SK-N-SH (cell line): ENCODE data around the gene SYNM. TPM values are rescaled to one million over a fixed set of nuclear protein-coding genes. Genes with fewer than 3 reads are reported as not detected.

Experiments used
- CTCF ChIA-PET: fragments of 300-600, 350-600 bp; formaldehyde crosslinking; extraction: SDS; loops from one replicate; lab custom pipeline; 2021; lab: Yijun Ruan, JAX
- POLR2A ChIA-PET: fragments of 350-600 bp; sonication (Branson Sonifier 250); formaldehyde crosslinking; extraction: SDS; loops from one replicate; lab custom pipeline; 2020; ENCODE audit warnings: antibody characterized with exemption, inconsistent platforms; lab: Yijun Ruan, JAX
- DNase-seq: peaks from one replicate; pipeline ENCODE4 v3.0.0; 2012
- H2AFZ ChIP-seq: fragments of 200-600 bp; sonication (generic); 2 replicates; pipeline ENCODE4 v1.8.1; 2016; ENCODE audit warnings: antibody characterized with exemption, mild to moderate bottlenecking, low read depth
- H3F3A ChIP-seq: fragments of 200-600 bp; sonication (generic); replicated peaks from 2 replicates; pipeline ENCODE3; 2016; ENCODE audit warnings: antibody characterized with exemption, mild to moderate bottlenecking; ENCODE audit not compliant: insufficient read depth
- H3K27ac ChIP-seq, 2 experiments: fragments of 200-500 bp in 1 of 2; fragments of 200-600 bp in 1 of 2; sonication (Bioruptor generic) in 1 of 2; sonication (generic), shearing (Covaris generic) in 1 of 2; 2 replicates each; pipeline versions ENCODE4 v1.5.1 to v1.6.1; 2014 to 2016; ENCODE audit warnings: low read depth in 2 of 2, inconsistent platforms in 1 of 2, low read length in 1 of 2, mild to moderate bottlenecking in 1 of 2, mixed read lengths in 1 of 2
- H3K27me3 ChIP-seq: fragments of 200-600 bp; sonication (generic), shearing (Covaris generic); 2 replicates; pipeline ENCODE4 v1.6.1; 2016; ENCODE audit warnings: mixed run types; ENCODE audit not compliant: insufficient read depth
- H3K36me3 ChIP-seq, 2 experiments: fragments of 200-500 bp in 1 of 2; fragments of 200-600 bp in 1 of 2; sonication (Bioruptor generic) in 1 of 2; sonication (generic) in 1 of 2; replicated peaks in 1 of 2; 2 replicates each; pipeline versions ENCODE3 to v1.5.1; 2014 to 2016; ENCODE audit warnings: low read length in 1 of 2, mild to moderate bottlenecking in 1 of 2; ENCODE audit not compliant: insufficient read depth in 2 of 2, control insufficient read depth in 1 of 2
- H3K4me1 ChIP-seq, 2 experiments: fragments of 200-500 bp in 1 of 2; fragments of 200-600 bp in 1 of 2; sonication (Bioruptor generic) in 1 of 2; sonication (generic), shearing (Covaris generic) in 1 of 2; 2 replicates each; pipeline versions ENCODE4 v1.5.1 to v1.6.1; 2014 to 2016; ENCODE audit warnings: low read depth in 1 of 2, low read length in 1 of 2, mixed run types in 1 of 2; ENCODE audit not compliant: insufficient read depth in 2 of 2, control insufficient read depth in 1 of 2
- H3K4me2 ChIP-seq: fragments of 200-600 bp; sonication (generic), shearing (Covaris generic); 2 replicates; pipeline ENCODE4 v1.6.1; 2017; ENCODE audit warnings: mixed run types
- H3K4me3 ChIP-seq, 2 experiments: fragments of 200-500 bp in 1 of 2; fragments of 200-600 bp in 1 of 2; sonication (Bioruptor generic) in 1 of 2; sonication (generic), shearing (Covaris generic) in 1 of 2; 2 replicates each; pipeline versions ENCODE4 v1.5.1 to v1.8.1; 2014 to 2016; ENCODE audit warnings: low read depth in 2 of 2, inconsistent platforms in 1 of 2, low read length in 1 of 2, mild to moderate bottlenecking in 1 of 2, mixed read lengths in 1 of 2, moderate library complexity in 1 of 2
- H3K79me2 ChIP-seq: fragments of 200-600 bp; sonication (generic); 2 replicates; pipeline ENCODE4 v1.8.1; 2017; ENCODE audit warnings: mild to moderate bottlenecking; ENCODE audit not compliant: insufficient read depth
- H3K9ac ChIP-seq: fragments of 200-600 bp; sonication (generic); 2 replicates; pipeline ENCODE4 v1.6.1; 2017; ENCODE audit warnings: mixed run types
- H3K9me2 ChIP-seq: fragments of 200-600 bp; sonication (generic); 2 replicates; pipeline ENCODE4 v1.6.1; 2017; ENCODE audit warnings: mixed run types
- H3K9me3 ChIP-seq: fragments of 200-600 bp; sonication (generic); 2 replicates; pipeline ENCODE4 v1.6.1; 2017; ENCODE audit warnings: mixed run types, mild to moderate bottlenecking, moderate library complexity
- H4K20me1 ChIP-seq: fragments of 200-600 bp; sonication (generic); 2 replicates; pipeline ENCODE4 v1.6.1; 2017; ENCODE audit warnings: mild to moderate bottlenecking, mixed run types; ENCODE audit not compliant: insufficient read depth
- EZH2phosphoT487 ChIP-seq: fragments of 200-600 bp; sonication (generic); IDR thresholded peaks from 2 replicates; pipeline ENCODE4 v1.6.1; 2017; ENCODE audit warnings: low read depth, mixed run types, mild to moderate bottlenecking, antibody characterized with exemption, moderate library complexity, borderline replicate concordance
- FOSL2 ChIP-seq: IDR thresholded peaks from 2 replicates; pipeline ENCODE4 v1.4.0; 2012; ENCODE audit warnings: low read depth, mild to moderate bottlenecking, moderate library complexity, borderline replicate concordance
- JUND ChIP-seq: IDR thresholded peaks from 2 replicates; pipeline ENCODE4 v1.4.0; 2012
- MXI1 ChIP-seq: IDR thresholded peaks from 2 replicates; pipeline ENCODE4 v1.6.1; 2012; ENCODE audit warnings: mild to moderate bottlenecking, low read depth, low read length, improper control_type of control experiment
- NRF1 ChIP-seq: IDR thresholded peaks from 2 replicates; pipeline ENCODE4 v1.6.1; 2012; ENCODE audit warnings: low read depth, mild to moderate bottlenecking, low read length
- POLR2AphosphoS5 ChIP-seq: IDR thresholded peaks from 2 replicates; pipeline ENCODE4 v1.6.1; 2012; ENCODE audit warnings: low read depth, low read length
- RAD21 ChIP-seq: IDR thresholded peaks from 2 replicates; pipeline ENCODE4 v1.6.1; 2012; ENCODE audit warnings: mild to moderate bottlenecking, low read length
- RFX5 ChIP-seq: IDR thresholded peaks from 2 replicates; pipeline ENCODE4 v1.6.1; 2012; ENCODE audit warnings: mild to moderate bottlenecking, improper control_type of control experiment, low read length
- SMC3 ChIP-seq: IDR thresholded peaks from 2 replicates; pipeline ENCODE4 v1.6.1; 2012; ENCODE audit warnings: low read depth, low read length, improper control_type of control experiment
- TAF1 ChIP-seq: IDR thresholded peaks from 2 replicates; pipeline ENCODE4 v1.6.1; 2012; ENCODE audit warnings: low read depth, mild to moderate bottlenecking, low read length, moderate library complexity, borderline replicate concordance
- TCF12 ChIP-seq: IDR thresholded peaks from 2 replicates; pipeline ENCODE4 v1.4.0; 2012
- TEAD4 ChIP-seq: IDR thresholded peaks from 2 replicates; pipeline ENCODE4 v1.4.0; 2012; ENCODE audit warnings: mild to moderate bottlenecking, borderline replicate concordance; ENCODE audit not compliant: insufficient read depth
- WGBS: methylation state at CpG from one replicate; pipeline ENCODE4 v1.1.6; 2017; ENCODE audit warnings: low lambda C conversion rate; 5-methylcytosine and 5-hydroxymethylcytosine counted together
- polyA plus RNA-seq, 3 experiments: library from polyadenylated mRNA; depleted of rRNA; stranded (reverse); fragments of >200 nt; gene quantifications; 2 replicates each; pipeline ENCODE4 v1.2.3, GENCODE V29; 2012
- TF ChIP-seq, protein P1 (sequence below): IDR thresholded peaks from 2 replicates; pipeline ENCODE4; 2012
- TF ChIP-seq, protein P2 (sequence below): IDR thresholded peaks from 2 replicates; pipeline ENCODE4 v1.4.0; 2012; ENCODE audit warnings: low read depth, borderline replicate concordance
- TF ChIP-seq, protein P3 (sequence below): IDR thresholded peaks from 2 replicates; pipeline ENCODE4 v1.6.1; 2012; ENCODE audit warnings: mild to moderate bottlenecking, low read depth, low read length, moderate library complexity
- TF ChIP-seq, protein P4 (sequence below): fragments of 150-350 bp; IDR thresholded peaks from 2 replicates; pipeline ENCODE4 v1.6.1; 2017; ENCODE audit warnings: antibody characterized with exemption, low read length, low read depth, borderline replicate concordance
- TF ChIP-seq, protein P5 (sequence below): fragments of 150-350 bp; IDR thresholded peaks from 2 replicates; pipeline ENCODE4 v1.6.1; 2016; ENCODE audit warnings: mild to moderate bottlenecking, low read depth, low read length

The SYNM gene
- polyA plus RNA-seq, 1 of the 3 experiments (the other 2 are of a cell fraction) = 5.0 TPM

DNA sequence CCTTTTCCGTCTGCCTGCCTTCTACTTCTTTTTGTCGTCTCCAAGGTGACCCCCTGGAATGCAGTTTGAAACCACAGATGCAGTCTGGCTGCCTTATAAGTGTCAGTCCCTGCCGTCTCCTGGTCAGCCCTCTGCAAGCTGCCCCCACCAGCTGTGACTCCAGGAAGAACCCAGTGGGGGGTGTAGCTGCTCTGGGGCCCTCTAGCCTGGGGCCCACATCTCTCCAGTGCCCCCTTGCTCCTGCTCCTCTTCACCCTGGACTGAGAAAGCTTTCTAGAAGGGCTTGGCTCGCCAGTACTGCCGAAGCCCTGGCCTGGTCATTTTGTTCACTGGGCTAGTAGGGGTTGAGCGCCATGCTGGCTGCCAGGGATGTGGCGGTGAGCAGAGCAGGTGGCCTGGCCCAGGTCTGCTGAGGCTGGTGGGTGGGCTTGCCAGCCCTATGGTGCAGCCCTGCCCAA is 21.3 kb downstream of the SYNM start:
- no peak overlapping the region for H2AFZ ChIP-seq
- H3K27ac ChIP-seq = no peak overlapping the region; a peak in 1 of 4 replicates
- H3K9me3 ChIP-seq = no peaks in the 10 kb centered on the region
- H3F3A ChIP-seq = peaks cover 27% of the 10 kb centered on the region
- H4K20me1 ChIP-seq = no peaks in the 10 kb centered on the region
- no peaks in the 10 kb centered on the region for H3K79me2 ChIP-seq
- H3K9me2 ChIP-seq = no peaks in the 10 kb centered on the region
- no peak overlapping the region for H3K9ac ChIP-seq
- H3K36me3 ChIP-seq = peaks cover 6 to 27% of the 10 kb centered on the region in 2 experiments
- H3K4me3 ChIP-seq = no peak overlapping the region
- H3K4me1 ChIP-seq = peaks cover 14 to 49% of the 10 kb centered on the region in 2 experiments
- 89% methylated on average over 3 of the region's 7 CpGs for WGBS
- H3K27me3 ChIP-seq = no peaks in the 10 kb centered on the region
- H3K4me2 ChIP-seq = no peak overlapping the region
- TF ChIP-seq TEAD4 = no peak
- no peak for TF ChIP-seq FOSL2
- TF ChIP-seq, protein P1, sequence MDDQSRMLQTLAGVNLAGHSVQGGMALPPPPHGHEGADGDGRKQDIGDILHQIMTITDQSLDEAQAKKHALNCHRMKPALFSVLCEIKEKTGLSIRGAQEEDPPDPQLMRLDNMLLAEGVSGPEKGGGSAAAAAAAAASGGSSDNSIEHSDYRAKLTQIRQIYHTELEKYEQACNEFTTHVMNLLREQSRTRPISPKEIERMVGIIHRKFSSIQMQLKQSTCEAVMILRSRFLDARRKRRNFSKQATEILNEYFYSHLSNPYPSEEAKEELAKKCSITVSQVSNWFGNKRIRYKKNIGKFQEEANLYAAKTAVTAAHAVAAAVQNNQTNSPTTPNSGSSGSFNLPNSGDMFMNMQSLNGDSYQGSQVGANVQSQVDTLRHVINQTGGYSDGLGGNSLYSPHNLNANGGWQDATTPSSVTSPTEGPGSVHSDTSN = no peak
- TF ChIP-seq, protein P2, sequence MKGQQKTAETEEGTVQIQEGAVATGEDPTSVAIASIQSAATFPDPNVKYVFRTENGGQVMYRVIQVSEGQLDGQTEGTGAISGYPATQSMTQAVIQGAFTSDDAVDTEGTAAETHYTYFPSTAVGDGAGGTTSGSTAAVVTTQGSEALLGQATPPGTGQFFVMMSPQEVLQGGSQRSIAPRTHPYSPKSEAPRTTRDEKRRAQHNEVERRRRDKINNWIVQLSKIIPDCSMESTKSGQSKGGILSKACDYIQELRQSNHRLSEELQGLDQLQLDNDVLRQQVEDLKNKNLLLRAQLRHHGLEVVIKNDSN = no peak
- no peak for DNase-seq
- ChIA-PET CTCF (interaction anchor here (9.7 kb wide), 1 partner anchor 19 kb away, joined by 102 read pairs; the partner anchor contains the start of gene SYNM), POLR2A (no interaction called here)

DNA sequence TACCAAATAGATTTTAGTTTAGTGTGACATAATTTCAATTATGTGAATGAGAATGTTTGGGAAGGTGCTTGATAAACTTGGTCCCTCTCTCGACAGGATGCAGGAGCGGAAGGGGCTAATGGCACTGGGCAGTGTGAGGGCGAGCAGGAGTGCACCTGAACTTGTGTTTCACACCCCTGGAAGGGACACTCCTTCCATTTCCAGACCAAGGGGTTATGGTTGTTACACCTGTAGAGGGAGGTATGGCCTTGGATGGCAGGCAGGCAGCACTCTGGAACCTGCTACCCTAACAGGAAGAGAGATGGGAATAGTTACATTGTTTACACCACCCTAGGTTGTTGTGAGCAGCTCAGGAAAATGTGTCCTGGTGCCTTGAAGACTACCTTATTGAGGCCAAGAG is 22.1 kb downstream of the SYNM start:
- Histone ChIP-seq H3F3A (peaks cover 26% of the 10 kb centered on the region), H3K4me1 (peaks cover 14 to 42% of the 10 kb centered on the region in 2 experiments), H3K4me3 (no peak overlapping the region), H3K27ac (no peak overlapping the region), H3K9me2 (no peaks in the 10 kb centered on the region), H2AFZ (no peak overlapping the region), H3K79me2 (no peaks in the 10 kb centered on the region), H3K9ac (no peak overlapping the region), H3K9me3 (no peaks in the 10 kb centered on the region), H3K27me3 (no peaks in the 10 kb centered on the region), H3K4me2 (no peak overlapping the region), H4K20me1 (no peaks in the 10 kb centered on the region), H3K36me3 (peaks cover 6 to 35% of the 10 kb centered on the region in 2 experiments)
- ChIA-PET POLR2A (no interaction called here), CTCF (no interaction called here)
- whole genome bisulfite sequencing = 98% methylated on average over 3 of the region's 3 CpGs
- TF ChIP-seq POLR2AphosphoS5 (no peak), TCF12 (no peak), TEAD4 (no peak), JUND (no peak), EZH2phosphoT487 (no peak), MXI1 (no peak), RAD21 (no peak), RFX5 (no peak), TAF1 (no peak), NRF1 (no peak), SMC3 (no peak)
- TF ChIP-seq, protein P3, sequence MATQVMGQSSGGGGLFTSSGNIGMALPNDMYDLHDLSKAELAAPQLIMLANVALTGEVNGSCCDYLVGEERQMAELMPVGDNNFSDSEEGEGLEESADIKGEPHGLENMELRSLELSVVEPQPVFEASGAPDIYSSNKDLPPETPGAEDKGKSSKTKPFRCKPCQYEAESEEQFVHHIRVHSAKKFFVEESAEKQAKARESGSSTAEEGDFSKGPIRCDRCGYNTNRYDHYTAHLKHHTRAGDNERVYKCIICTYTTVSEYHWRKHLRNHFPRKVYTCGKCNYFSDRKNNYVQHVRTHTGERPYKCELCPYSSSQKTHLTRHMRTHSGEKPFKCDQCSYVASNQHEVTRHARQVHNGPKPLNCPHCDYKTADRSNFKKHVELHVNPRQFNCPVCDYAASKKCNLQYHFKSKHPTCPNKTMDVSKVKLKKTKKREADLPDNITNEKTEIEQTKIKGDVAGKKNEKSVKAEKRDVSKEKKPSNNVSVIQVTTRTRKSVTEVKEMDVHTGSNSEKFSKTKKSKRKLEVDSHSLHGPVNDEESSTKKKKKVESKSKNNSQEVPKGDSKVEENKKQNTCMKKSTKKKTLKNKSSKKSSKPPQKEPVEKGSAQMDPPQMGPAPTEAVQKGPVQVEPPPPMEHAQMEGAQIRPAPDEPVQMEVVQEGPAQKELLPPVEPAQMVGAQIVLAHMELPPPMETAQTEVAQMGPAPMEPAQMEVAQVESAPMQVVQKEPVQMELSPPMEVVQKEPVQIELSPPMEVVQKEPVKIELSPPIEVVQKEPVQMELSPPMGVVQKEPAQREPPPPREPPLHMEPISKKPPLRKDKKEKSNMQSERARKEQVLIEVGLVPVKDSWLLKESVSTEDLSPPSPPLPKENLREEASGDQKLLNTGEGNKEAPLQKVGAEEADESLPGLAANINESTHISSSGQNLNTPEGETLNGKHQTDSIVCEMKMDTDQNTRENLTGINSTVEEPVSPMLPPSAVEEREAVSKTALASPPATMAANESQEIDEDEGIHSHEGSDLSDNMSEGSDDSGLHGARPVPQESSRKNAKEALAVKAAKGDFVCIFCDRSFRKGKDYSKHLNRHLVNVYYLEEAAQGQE = no peak
- TF ChIP-seq, protein P4, sequence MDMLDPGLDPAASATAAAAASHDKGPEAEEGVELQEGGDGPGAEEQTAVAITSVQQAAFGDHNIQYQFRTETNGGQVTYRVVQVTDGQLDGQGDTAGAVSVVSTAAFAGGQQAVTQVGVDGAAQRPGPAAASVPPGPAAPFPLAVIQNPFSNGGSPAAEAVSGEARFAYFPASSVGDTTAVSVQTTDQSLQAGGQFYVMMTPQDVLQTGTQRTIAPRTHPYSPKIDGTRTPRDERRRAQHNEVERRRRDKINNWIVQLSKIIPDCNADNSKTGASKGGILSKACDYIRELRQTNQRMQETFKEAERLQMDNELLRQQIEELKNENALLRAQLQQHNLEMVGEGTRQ = no peak
- TF ChIP-seq, protein P5, sequence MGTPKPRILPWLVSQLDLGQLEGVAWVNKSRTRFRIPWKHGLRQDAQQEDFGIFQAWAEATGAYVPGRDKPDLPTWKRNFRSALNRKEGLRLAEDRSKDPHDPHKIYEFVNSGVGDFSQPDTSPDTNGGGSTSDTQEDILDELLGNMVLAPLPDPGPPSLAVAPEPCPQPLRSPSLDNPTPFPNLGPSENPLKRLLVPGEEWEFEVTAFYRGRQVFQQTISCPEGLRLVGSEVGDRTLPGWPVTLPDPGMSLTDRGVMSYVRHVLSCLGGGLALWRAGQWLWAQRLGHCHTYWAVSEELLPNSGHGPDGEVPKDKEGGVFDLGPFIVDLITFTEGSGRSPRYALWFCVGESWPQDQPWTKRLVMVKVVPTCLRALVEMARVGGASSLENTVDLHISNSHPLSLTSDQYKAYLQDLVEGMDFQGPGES = no peak
- TF ChIP-seq, protein P1 = no peak
- TF ChIP-seq, protein P2 = no peak
- DNase-seq = no peak
